Fibroblast of skin of left biceps (primary cell): ENCODE measurements around the gene CFDP1.
"Not testable (repeated sequence)": the region's sequence is repeated elsewhere in the genome, so short reads cannot be mapped to it uniquely, and the experiment has no call there.

Experiments used
- DNase-seq, 2 experiments: peaks; one replicate each; pipeline ENCODE4 v3.0.0-alpha.2; 2013; ENCODE audit warnings: low read depth in 2 of 2

Gene CFDP1

GRCh38 chr16:75293173-75293572 is 140.1 kb downstream of the CFDP1 start:
- DNase-seq = no peak

DNA sequence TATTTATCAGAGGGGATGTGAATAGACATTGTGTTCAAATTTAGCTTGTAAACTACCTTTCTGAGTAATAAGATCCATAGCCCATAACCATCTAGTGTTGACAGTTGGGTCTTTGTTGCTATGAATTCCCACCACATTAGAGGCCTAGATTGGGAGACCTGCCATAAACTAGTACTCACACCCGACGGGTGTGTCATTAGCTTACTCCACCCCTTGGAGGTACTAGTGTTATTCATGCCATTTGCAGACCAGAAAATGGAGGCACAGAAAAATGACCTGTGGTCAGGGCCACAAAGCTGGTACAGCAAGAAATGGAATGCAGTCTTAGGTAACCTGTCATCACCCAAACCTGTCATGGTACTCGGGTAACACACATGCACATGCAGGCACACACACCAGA is 140.6 kb downstream of the CFDP1 start:
- no peak for DNase-seq

GRCh38 chr16:75289189-75289588 is 144.1 kb downstream of the CFDP1 start:
- no peak for DNase-seq

DNA sequence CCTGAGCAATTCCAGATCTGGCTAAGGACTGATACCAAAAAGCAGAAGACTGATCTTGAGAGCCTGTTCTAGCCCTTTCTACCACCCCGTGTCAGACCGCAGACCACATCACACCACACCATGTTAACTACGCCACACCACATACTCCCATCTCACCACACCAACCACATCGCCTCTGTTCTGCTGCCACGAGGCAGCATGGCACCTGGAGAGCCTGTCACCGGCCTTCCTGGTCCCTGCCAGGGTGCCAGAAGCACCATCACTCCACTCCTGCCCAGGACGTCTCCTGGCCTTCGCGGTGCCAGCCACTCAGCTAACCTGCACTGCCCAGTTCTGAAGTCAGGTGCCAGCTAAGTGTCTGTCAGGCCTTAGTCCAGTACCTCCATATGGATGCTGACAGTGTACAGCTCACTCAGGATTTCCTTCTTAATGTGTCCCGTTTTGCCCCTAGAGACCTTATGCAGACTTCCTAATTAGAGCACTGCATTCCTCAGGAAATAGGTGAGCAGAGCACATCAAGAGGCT is 144.6 kb downstream of the CFDP1 start:
- no peak for DNase-seq

DNA sequence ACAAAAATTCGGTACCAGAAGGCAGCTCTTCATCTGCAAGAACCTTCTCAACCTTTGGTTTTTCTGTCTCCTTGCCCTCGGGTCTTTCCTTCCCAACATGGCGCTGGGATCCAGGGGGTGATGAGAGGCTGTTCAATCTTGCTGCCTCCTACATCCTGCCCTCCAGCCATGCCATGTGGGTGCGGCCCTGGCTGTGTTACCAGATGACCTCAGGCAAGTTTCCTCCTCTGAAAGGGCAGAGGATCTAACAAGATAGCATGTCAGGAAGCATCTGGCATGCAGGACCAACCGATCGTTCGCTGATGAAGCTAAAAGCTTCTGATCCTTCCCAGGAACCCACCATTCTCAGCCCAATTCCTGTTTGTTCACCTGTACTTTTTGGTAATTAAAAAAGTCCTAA is 145.1 kb downstream of the CFDP1 start:
- DNase-seq = no peak

DNA sequence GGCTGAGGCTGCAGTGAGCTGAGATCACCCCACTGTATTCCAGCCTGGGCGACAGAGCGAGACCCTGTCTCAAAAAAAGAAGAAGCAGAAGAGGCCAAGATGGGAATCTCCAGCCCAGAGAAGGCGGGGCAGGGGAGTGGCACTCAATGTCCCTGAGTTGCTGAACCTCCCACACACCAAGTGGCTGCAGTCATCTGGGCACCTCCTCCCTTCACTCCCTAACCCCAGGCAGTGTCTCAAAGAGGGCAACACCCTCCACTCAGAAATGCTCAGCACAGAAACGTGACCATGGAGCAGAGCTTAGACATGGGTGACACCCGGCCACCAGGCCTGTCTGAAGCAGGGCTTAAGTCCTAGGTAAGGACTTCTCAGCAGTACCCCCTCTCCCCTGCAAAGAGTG is 145.6 kb downstream of the CFDP1 start:
- no peak for DNase-seq

GRCh38 chr16:75286389-75286788 is 146.9 kb downstream of the CFDP1 start:
- DNase-seq = no peak

- DNase-seq = no peak
Measured at GRCh38 chr16:75282466-75283281, 150.6 kb downstream of the CFDP1 start.

DNA sequence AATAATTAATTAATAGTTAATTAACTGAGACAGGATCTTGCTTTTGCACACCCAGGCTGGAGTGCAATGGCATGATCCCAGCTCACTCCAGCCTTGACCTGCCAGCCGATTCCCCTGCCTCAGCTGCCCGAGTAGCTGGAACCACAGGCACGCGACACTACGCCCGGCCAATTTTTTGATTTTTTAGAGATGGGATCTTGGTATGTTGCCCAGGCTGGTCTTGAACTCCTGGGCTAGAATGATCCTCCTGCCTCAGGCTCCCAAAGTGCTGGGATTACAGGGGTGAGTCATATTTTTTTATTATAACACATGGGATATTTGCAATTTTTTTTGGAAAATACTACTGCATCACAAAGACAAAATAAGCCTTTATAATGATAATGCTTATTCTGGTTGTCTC is 151.5 kb downstream of the CFDP1 start:
- no peak for DNase-seq

GRCh38 chr16:75281009-75281408 is 152.3 kb downstream of the CFDP1 start:
- DNase-seq = not testable (repeated sequence)

DNA sequence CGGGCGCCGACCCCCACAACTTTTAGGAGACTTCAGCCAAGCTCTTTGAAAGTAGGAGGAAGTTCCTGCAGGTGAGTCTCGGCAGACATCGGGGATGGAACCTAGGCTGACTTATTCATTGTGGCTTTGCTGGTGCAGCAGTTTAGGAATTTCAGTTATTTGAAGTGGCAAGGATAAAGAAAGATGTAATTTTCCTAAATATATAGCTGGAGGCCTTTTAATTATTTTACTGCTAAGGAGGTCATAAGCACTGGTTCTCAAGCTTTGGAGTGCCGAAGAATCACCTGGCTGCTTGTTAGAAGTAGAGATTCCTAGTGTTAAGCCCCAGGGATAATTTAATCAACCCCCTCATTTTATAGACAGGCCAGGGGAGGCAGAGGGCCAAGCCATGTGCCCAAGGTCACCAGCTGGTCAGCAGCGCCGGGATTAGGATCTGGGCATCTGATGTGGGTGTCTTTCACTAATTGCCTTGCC is 152.9 kb downstream of the CFDP1 start:
- no peak for DNase-seq

DNA sequence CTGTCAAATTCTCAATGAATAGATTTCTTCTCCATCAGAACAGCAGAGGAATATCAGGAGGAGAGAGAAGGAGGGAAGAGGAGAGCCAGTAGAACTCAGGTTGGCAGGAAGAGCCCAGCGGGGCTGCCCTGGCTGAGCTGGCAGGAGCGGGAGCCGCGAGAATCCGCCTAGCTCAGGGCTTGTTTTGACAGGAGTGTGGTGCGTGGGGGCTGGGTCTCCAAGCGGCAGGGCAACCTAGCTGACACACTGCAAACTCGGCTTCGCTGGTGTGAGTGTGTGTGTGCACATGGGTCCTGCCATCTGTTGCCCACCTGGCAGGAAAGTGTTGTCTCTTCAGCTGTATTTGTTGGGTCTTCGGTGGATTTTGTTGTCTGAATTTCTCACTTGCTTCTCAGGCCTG is 154.0 kb downstream of the CFDP1 start:
- DNase-seq = no peak

GRCh38 chr16:75273054-75273925 is 160.0 kb downstream of the CFDP1 start:
- no peak for DNase-seq

- not testable (repeated sequence) for DNase-seq
Measured at GRCh38 chr16:75272629-75273028, 160.7 kb downstream of the CFDP1 start.

GRCh38 chr16:75272097-75272551 is 161.2 kb downstream of the CFDP1 start:
- no peak for DNase-seq

DNA sequence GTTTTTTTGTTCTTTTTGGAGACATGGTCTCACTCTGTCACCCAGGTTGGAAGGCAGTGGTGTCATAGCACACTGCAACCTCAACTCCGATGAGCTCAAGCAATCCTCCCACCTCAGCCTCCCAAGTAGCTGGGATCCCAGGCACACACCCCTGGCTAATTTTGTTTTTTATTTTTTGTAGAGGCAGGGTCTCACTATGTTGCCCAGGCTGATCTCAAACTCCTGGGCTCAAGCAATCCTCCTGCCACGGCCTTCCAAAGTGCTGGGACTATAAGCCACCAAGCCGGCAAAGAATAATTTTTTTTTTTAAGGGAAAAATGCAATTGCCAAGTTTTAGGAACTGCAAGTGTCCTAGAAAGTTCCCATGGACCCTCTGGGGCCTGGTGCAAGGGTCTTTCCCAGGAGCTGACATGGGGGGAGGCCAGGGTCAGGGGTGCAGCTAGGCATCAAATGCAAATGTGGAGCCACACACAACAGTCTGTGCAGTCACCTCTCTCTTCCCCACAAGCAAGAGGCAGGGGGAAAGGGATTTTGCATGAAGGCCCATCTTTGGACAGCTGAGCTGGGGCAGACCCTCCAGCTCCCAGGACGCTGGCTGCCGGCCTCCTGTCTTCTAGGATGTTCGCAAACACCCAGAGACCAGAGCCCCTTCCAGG is 161.7 kb downstream of the CFDP1 start:
- DNase-seq = no peak

GRCh38 chr16:75269358-75269757 is 163.9 kb downstream of the CFDP1 start:
- not testable (repeated sequence) for DNase-seq

GRCh38 chr16:75267631-75268264 is 165.6 kb downstream of the CFDP1 start:
- no peak for DNase-seq

- DNase-seq = no peak
Measured at GRCh38 chr16:75266738-75267630, 166.3 kb downstream of the CFDP1 start.
